Sigmoid colon (tissue), 4 donors: ENCODE results near the gene INSIG2.

Experiments
- EP300 ChIP-seq, 4 donors: sonication (generic); formaldehyde crosslinking; IDR thresholded peaks; one replicate each; pipeline ENCODE4 v1.6.1; 2017; ENCODE audit warnings: antibody characterized with exemption in 4 of 4
- POLR2AphosphoS5 ChIP-seq, 4 donors: sonication (generic); formaldehyde crosslinking; IDR thresholded peaks; one replicate each; pipeline ENCODE4 v1.6.1; 2017; ENCODE audit warnings: antibody characterized with exemption in 4 of 4
- TF ChIP-seq, protein P1 (sequence below), 4 experiments: fragments of 450-650 bp in 3 of 4; fragments of 200-600 bp in 1 of 4; IDR thresholded peaks; one replicate each; pipeline ENCODE4 v1.5.1; 2016 to 2019; ENCODE audit warnings: antibody characterized with exemption in 4 of 4, mild to moderate bottlenecking in 3 of 4, moderate library complexity in 2 of 4

- TF ChIP-seq, protein P1, sequence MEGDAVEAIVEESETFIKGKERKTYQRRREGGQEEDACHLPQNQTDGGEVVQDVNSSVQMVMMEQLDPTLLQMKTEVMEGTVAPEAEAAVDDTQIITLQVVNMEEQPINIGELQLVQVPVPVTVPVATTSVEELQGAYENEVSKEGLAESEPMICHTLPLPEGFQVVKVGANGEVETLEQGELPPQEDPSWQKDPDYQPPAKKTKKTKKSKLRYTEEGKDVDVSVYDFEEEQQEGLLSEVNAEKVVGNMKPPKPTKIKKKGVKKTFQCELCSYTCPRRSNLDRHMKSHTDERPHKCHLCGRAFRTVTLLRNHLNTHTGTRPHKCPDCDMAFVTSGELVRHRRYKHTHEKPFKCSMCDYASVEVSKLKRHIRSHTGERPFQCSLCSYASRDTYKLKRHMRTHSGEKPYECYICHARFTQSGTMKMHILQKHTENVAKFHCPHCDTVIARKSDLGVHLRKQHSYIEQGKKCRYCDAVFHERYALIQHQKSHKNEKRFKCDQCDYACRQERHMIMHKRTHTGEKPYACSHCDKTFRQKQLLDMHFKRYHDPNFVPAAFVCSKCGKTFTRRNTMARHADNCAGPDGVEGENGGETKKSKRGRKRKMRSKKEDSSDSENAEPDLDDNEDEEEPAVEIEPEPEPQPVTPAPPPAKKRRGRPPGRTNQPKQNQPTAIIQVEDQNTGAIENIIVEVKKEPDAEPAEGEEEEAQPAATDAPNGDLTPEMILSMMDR (IDR thresholded peaks at IDR 0.05), result no peak
- TF ChIP-seq EP300 (IDR thresholded peaks at IDR 0.05) (no peak), POLR2AphosphoS5 (IDR thresholded peaks at IDR 0.05) (no peak)
These were observed 22.0 kb downstream of the INSIG2 start for GRCh38 chr2:118110310-118110709.
